HCT116 (cell line): ENCODE measurements around the gene HES5. TPM values are rescaled to one million over a fixed set of nuclear protein-coding genes. Genes with fewer than 3 reads are reported as not detected.

Experiments
- ATAC-seq: fragments of 200-7000 bp; cut with Tn5 transposase; 2 replicates; pipeline ENCODE4 v1.9.1; 2020; ENCODE audit warnings: mild to moderate bottlenecking, moderate library complexity
- BruUV-seq: library from RNA; stranded (reverse); fragments of 400-500 nt; replicated peaks from 2 replicates; lab custom pipeline; 2021; lab: Mats Ljungman, UMichigan
- CTCF ChIA-PET: fragments of 300-600 bp; sonication (Branson Sonifier 250); formaldehyde crosslinking; loops from one replicate; lab custom pipeline; 2021; ENCODE audit warnings: antibody characterized with exemption; lab: Charles Lee
- POLR2A ChIA-PET: fragments of 300-600, 350-600 bp; sonication (Branson Sonifier 250); formaldehyde crosslinking; loops from one replicate; lab custom pipeline; 2021; ENCODE audit warnings: antibody characterized with exemption; lab: Charles Lee
- RAD21 ChIA-PET, 2 experiments: fragments of 300-600 bp; sonication (Branson Sonifier 250); formaldehyde crosslinking; loops; one replicate each; lab custom pipeline; 2023; ENCODE audit warnings: low total read pairs in 2 of 2; ENCODE audit not compliant: uncharacterized antibody in 2 of 2, unreplicated experiment in 2 of 2, low non-redundant PET in 1 of 2; lab: Charles Lee
- DNase-seq: peaks from one replicate; pipeline ENCODE4 v3.0.0-alpha.2; 2010; ENCODE audit warnings: low read depth, low spot score
- H2AFZ ChIP-seq: fragments of 200-600 bp; shearing (Covaris generic), sonication (generic); 2 replicates; pipeline ENCODE4 v1.6.1; 2017; ENCODE audit warnings: low read depth, mixed run types, mixed read lengths, antibody characterized with exemption, low read length; ENCODE audit not compliant: poor library complexity, severe bottlenecking
- H3K27ac ChIP-seq: 2 replicates; pipeline ENCODE4 v1.5.1; 2012; ENCODE audit warnings: low read depth, low read length
- H3K27me3 ChIP-seq: fragments of 200-600 bp; sonication (generic); 2 replicates; pipeline ENCODE4 v1.6.1; 2016; ENCODE audit warnings: mixed run types, low read length, mixed read lengths; ENCODE audit not compliant: insufficient read depth
- H3K36me3 ChIP-seq, 2 experiments: fragments of 200-500 bp in 1 of 2; fragments of 200-600 bp in 1 of 2; sonication (Bioruptor generic) in 1 of 2; sonication (generic) in 1 of 2; 2 replicates each; pipeline versions ENCODE4 v1.5.1 to v1.6.1; 2014 to 2016; ENCODE audit warnings: low read length in 2 of 2, inconsistent platforms in 1 of 2, mixed read lengths in 1 of 2, mixed run types in 1 of 2; ENCODE audit not compliant: insufficient read depth in 2 of 2, control insufficient read depth in 1 of 2
- H3K4me1 ChIP-seq, 2 experiments: fragments of 200-600 bp in 1 of 2; sonication (generic) in 1 of 2; 2 replicates each; pipeline versions ENCODE4 v1.5.1 to v1.6.1; 2012 to 2017; ENCODE audit warnings: low read length in 2 of 2, inconsistent platforms in 1 of 2, mild to moderate bottlenecking in 1 of 2, mixed read lengths in 1 of 2, mixed run types in 1 of 2, moderate library complexity in 1 of 2; ENCODE audit not compliant: insufficient read depth in 2 of 2, control insufficient read depth in 1 of 2
- H3K4me2 ChIP-seq: fragments of 200-600 bp; sonication (generic); 2 replicates; pipeline ENCODE4 v1.6.1; 2017; ENCODE audit warnings: mixed run types, low read length, mixed read lengths
- H3K4me3 ChIP-seq, 2 experiments: fragments of 200-600 bp in 1 of 2; sonication (generic) in 1 of 2; replicated peaks in 1 of 2; 2 replicates each; pipeline ENCODE4 v1.5.1; 2011 to 2016; ENCODE audit warnings: low read length in 2 of 2, control low read depth in 1 of 2, low read depth in 1 of 2, mild to moderate bottlenecking in 1 of 2, mixed read lengths in 1 of 2, mixed run types in 1 of 2
- H3K79me2 ChIP-seq: fragments of 200-600 bp; sonication (generic); 2 replicates; pipeline ENCODE4 v1.6.1; 2017; ENCODE audit warnings: mild to moderate bottlenecking, mixed run types, low read length, moderate library complexity, mixed read lengths; ENCODE audit not compliant: insufficient read depth
- H3K9ac ChIP-seq: fragments of 200-600 bp; sonication (generic); 2 replicates; pipeline ENCODE4 v1.6.1; 2016; ENCODE audit warnings: low read length, mixed read lengths
- H3K9me2 ChIP-seq: fragments of 200-600 bp; sonication (generic), shearing (Covaris generic); 2 replicates; pipeline ENCODE4 v1.6.1; 2017; ENCODE audit warnings: mixed run types, mild to moderate bottlenecking, moderate library complexity; ENCODE audit not compliant: insufficient read depth
- H3K9me3 ChIP-seq, 2 experiments: fragments of 200-500 bp in 1 of 2; fragments of 200-600 bp in 1 of 2; sonication (Bioruptor generic) in 1 of 2; sonication (generic) in 1 of 2; 2 replicates each; pipeline ENCODE4 v1.6.1; 2014 to 2017; ENCODE audit warnings: low read length in 2 of 2, mixed read lengths in 2 of 2, inconsistent platforms in 1 of 2, low read depth in 1 of 2, mild to moderate bottlenecking in 1 of 2, mixed run types in 1 of 2, moderate library complexity in 1 of 2; ENCODE audit not compliant: control insufficient read depth in 1 of 2, insufficient read depth in 1 of 2
- H4K20me1 ChIP-seq: fragments of 200-600 bp; sonication (generic), shearing (Covaris generic); 2 replicates; pipeline ENCODE4 v1.6.1; 2017; ENCODE audit warnings: mixed run types, mild to moderate bottlenecking, moderate library complexity; ENCODE audit not compliant: insufficient read depth
- CBX3 ChIP-seq: IDR thresholded peaks from 2 replicates; pipeline ENCODE4 v1.6.1; 2012; ENCODE audit warnings: low read depth
- CEBPB ChIP-seq: IDR thresholded peaks from 2 replicates; pipeline ENCODE4 v1.6.1; 2012; ENCODE audit warnings: low read depth
- EGR1 ChIP-seq: IDR thresholded peaks from 2 replicates; pipeline ENCODE4 v1.6.1; 2012; ENCODE audit warnings: low read depth
- ELF1 ChIP-seq: IDR thresholded peaks from 2 replicates; pipeline ENCODE4 v1.6.1; 2012; ENCODE audit warnings: low read depth, borderline replicate concordance
- EZH2 ChIP-seq: fragments of 200-600 bp; sonication (generic); IDR thresholded peaks from 2 replicates; pipeline ENCODE4 v1.6.1; 2017; ENCODE audit warnings: antibody characterized with exemption, mixed run types
- EZH2phosphoT487 ChIP-seq: fragments of 200-600 bp; IDR thresholded peaks from 2 replicates; pipeline ENCODE4 v1.6.1; 2018; ENCODE audit warnings: antibody characterized with exemption, borderline replicate concordance
- FOSL1 ChIP-seq: IDR thresholded peaks from 2 replicates; pipeline ENCODE4 v1.6.1; 2012; ENCODE audit warnings: low read depth
- POLR2AphosphoS5 ChIP-seq: IDR thresholded peaks from 2 replicates; pipeline ENCODE4 v1.6.1; 2011; ENCODE audit warnings: mild to moderate bottlenecking, low read depth, low read length, moderate library complexity
- SIN3A ChIP-seq: IDR thresholded peaks from 2 replicates; pipeline ENCODE4 v1.6.1; 2012; ENCODE audit warnings: low read depth
- SP1 ChIP-seq: IDR thresholded peaks from 2 replicates; pipeline ENCODE4 v1.6.1; 2012; ENCODE audit warnings: low read depth
- SRF ChIP-seq: IDR thresholded peaks from 2 replicates; pipeline ENCODE4 v1.6.1; 2012; ENCODE audit warnings: low read depth
- TCF7L2 ChIP-seq: IDR thresholded peaks from 2 replicates; pipeline ENCODE4 v1.7.0; 2011; ENCODE audit warnings: borderline replicate concordance, inconsistent platforms; ENCODE audit not compliant: insufficient read depth, insufficient read length; ENCODE audit errors: extremely low read depth
- YY1 ChIP-seq: IDR thresholded peaks from 2 replicates; pipeline ENCODE4 v1.6.1; 2011; ENCODE audit warnings: low read length, low read depth, moderate library complexity, mild to moderate bottlenecking; ENCODE audit not compliant: insufficient replicate concordance; ENCODE audit errors: extremely low read depth
- ZFX ChIP-seq: fragments of 450-650 bp; IDR thresholded peaks from 2 replicates; pipeline ENCODE4 v1.6.1; 2017
- intact Hi-C: fragments of 100-400 bp; cut with micrococcal nuclease; formaldehyde crosslinking; loops from 2 replicates; pipeline ENCODE4 v1.10.0; 2022
- total RNA-seq: library from RNA; stranded (reverse); gene quantifications from one replicate; pipeline ENCODE4 v1.2.1, GENCODE V29; 2021; ENCODE audit not compliant: unreplicated experiment
- TF ChIP-seq, protein P1 (sequence below): IDR thresholded peaks from 2 replicates; pipeline ENCODE4 v1.6.1; 2011; ENCODE audit warnings: mild to moderate bottlenecking, low read length, moderate library complexity; ENCODE audit not compliant: insufficient replicate concordance; ENCODE audit errors: extremely low read depth
- TF ChIP-seq, protein P2 (sequence below), 3 experiments: fragments of 200-600 bp in 1 of 3; sonication (generic) in 1 of 3; IDR thresholded peaks in 2 of 3; conservative IDR thresholded peaks in 1 of 3; 2 replicates each; pipeline ENCODE4 v1.5.1; 2012 to 2017; ENCODE audit warnings: low read depth in 2 of 3, low read length in 2 of 3, antibody characterized with exemption in 1 of 3, borderline replicate concordance in 1 of 3, control low read depth in 1 of 3, mild to moderate bottlenecking in 1 of 3, mixed read lengths in 1 of 3, mixed run types in 1 of 3, moderate library complexity in 1 of 3; ENCODE audit not compliant: insufficient read depth in 1 of 3
- TF ChIP-seq, protein P3 (sequence below): IDR thresholded peaks from 2 replicates; pipeline ENCODE4 v1.6.1; 2012

Gene HES5
- total RNA-seq, 1 experiment from 2014 or later, result not detected

DNA sequence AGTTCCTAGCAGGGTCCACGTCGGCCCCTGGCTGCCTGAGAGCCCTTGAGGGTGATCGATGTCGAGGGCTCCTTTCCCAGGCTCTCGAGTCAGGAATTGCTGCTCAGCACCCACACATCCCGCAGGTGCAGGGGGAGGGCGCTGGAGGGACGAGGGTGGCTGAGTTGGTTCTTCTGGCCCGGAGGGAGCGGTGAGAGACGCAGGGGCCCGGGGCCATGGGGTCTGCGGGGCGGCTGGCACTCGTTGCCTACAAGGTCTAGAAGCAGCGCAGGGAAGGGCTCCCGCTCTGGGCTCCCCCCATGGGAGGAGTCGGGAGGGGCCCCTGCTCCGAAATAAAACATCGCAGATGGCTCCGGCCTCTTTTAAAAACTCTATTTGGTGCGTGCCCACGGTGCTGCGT lies 21.9 kb downstream of the HES5 start:
- intact Hi-C loops, result no loop called here
- Histone ChIP-seq H3K4me3 (no peak overlapping the region), H3K79me2 (no peaks in the 10 kb centered on the region), H3K9ac (no peak overlapping the region), H3K9me2 (no peaks in the 10 kb centered on the region), H3K36me3 (peaks cover 6 to 7% of the 10 kb centered on the region in 2 experiments; a peak in 3 of 4 replicates), H3K4me1 (no peaks in the 10 kb centered on the region), H2AFZ (no peak overlapping the region), H4K20me1 (no peaks in the 10 kb centered on the region), H3K4me2 (no peak overlapping the region), H3K27me3 (no peaks in the 10 kb centered on the region), H3K27ac (no peak overlapping the region), H3K9me3 (no peaks in the 10 kb centered on the region)
- DNase-seq, result no peak
- TF ChIP-seq EGR1 (no peak), CEBPB (no peak), SIN3A (no peak), FOSL1 (no peak), CBX3 (no peak), EZH2phosphoT487 (no peak), SP1 (no peak), ELF1 (no peak), EZH2 (no peak), ZFX (no peak), POLR2AphosphoS5 (no peak), SRF (no peak), TCF7L2 (no peak), YY1 (no peak)
- TF ChIP-seq, protein P1, sequence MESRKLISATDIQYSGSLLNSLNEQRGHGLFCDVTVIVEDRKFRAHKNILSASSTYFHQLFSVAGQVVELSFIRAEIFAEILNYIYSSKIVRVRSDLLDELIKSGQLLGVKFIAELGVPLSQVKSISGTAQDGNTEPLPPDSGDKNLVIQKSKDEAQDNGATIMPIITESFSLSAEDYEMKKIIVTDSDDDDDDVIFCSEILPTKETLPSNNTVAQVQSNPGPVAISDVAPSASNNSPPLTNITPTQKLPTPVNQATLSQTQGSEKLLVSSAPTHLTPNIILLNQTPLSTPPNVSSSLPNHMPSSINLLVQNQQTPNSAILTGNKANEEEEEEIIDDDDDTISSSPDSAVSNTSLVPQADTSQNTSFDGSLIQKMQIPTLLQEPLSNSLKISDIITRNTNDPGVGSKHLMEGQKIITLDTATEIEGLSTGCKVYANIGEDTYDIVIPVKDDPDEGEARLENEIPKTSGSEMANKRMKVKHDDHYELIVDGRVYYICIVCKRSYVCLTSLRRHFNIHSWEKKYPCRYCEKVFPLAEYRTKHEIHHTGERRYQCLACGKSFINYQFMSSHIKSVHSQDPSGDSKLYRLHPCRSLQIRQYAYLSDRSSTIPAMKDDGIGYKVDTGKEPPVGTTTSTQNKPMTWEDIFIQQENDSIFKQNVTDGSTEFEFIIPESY, result no peak
- TF ChIP-seq, protein P2, sequence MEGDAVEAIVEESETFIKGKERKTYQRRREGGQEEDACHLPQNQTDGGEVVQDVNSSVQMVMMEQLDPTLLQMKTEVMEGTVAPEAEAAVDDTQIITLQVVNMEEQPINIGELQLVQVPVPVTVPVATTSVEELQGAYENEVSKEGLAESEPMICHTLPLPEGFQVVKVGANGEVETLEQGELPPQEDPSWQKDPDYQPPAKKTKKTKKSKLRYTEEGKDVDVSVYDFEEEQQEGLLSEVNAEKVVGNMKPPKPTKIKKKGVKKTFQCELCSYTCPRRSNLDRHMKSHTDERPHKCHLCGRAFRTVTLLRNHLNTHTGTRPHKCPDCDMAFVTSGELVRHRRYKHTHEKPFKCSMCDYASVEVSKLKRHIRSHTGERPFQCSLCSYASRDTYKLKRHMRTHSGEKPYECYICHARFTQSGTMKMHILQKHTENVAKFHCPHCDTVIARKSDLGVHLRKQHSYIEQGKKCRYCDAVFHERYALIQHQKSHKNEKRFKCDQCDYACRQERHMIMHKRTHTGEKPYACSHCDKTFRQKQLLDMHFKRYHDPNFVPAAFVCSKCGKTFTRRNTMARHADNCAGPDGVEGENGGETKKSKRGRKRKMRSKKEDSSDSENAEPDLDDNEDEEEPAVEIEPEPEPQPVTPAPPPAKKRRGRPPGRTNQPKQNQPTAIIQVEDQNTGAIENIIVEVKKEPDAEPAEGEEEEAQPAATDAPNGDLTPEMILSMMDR (IDR thresholded peaks at IDR 0.05 in 2 of 3, conservative IDR thresholded peaks at IDR 0.05 in 1 of 3; ENCODE audit: borderline replicate concordance in 1 of 3, insufficient read depth in 1 of 3, low read depth in 2 of 3, low read length in 2 of 3), result no peak
- TF ChIP-seq, protein P3, sequence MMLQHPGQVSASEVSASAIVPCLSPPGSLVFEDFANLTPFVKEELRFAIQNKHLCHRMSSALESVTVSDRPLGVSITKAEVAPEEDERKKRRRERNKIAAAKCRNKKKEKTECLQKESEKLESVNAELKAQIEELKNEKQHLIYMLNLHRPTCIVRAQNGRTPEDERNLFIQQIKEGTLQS, result no peak
- ATAC-seq, result no peak
- ChIA-PET POLR2A (no interaction called here), CTCF (no interaction called here), RAD21 (no interaction called here)
- no TSS peak for BruUV-seq
